HFFc6 (cell line): ENCODE data around the gene DTNB. TPM values are rescaled to one million over a fixed set of nuclear protein-coding genes. Genes with fewer than 3 reads are reported as not detected.

Experiments
- DNase-seq: peaks from one replicate; pipeline ENCODE4 v3.0.0-alpha.2; 2018
- H3K27ac Mint-ChIP-seq: 2 replicates; pipeline ENCODE4 v1.8.0; 2020; ENCODE audit warnings: mild to moderate bottlenecking, mixed read lengths
- H3K27me3 Mint-ChIP-seq: 2 replicates; pipeline ENCODE4 v1.8.0; 2021; ENCODE audit warnings: mild to moderate bottlenecking, moderate library complexity, mixed read lengths; ENCODE audit not compliant: insufficient read depth
- H3K36me3 Mint-ChIP-seq: 2 replicates; pipeline ENCODE4 v1.8.0; 2021; ENCODE audit warnings: low read depth, mixed read lengths
- H3K4me1 Mint-ChIP-seq: 2 replicates; pipeline ENCODE4 v1.8.0; 2020; ENCODE audit warnings: low read depth, mixed read lengths
- H3K4me3 Mint-ChIP-seq: 2 replicates; pipeline ENCODE4 v1.8.0; 2020; ENCODE audit warnings: mild to moderate bottlenecking, moderate library complexity, mixed read lengths
- H3K9me3 Mint-ChIP-seq: 2 replicates; pipeline ENCODE4 v1.8.0; 2020; ENCODE audit warnings: mild to moderate bottlenecking, mixed read lengths
- total RNA-seq, 6 experiments: library from RNA; stranded (reverse); fragmentation: NEBNext Ultra II Directional; extraction: Animal tissue kit (Norgen Biotek cat#: 25700); gene quantifications; 2 replicates in 1 of 6; 3 replicates in 5 of 6; pipeline ENCODE4 v1.2.3, GENCODE V29; 2021
- TF ChIP-seq, protein P1 (sequence below): fragments of 200-600 bp; sonication (generic); IDR thresholded peaks from 2 replicates; pipeline ENCODE4 v1.5.0; 2021; ENCODE audit warnings: antibody characterized with exemption, mild to moderate bottlenecking

DTNB gene
- total RNA-seq, 6 experiments from 2014 or later: 4.2 to 6.2 (median 4.7) TPM

GRCh38 chr2:25589676-25590205, 83.6 kb downstream of the DTNB start:
- Mint-ChIP-seq H3K36me3 (no peaks in the 10 kb centered on the region), H3K27me3 (no peaks in the 10 kb centered on the region), H3K4me1 (peaks cover 24% of the 10 kb centered on the region), H3K27ac (no peak overlapping the region), H3K4me3 (no peak overlapping the region), H3K9me3 (no peaks in the 10 kb centered on the region)
- TF ChIP-seq, protein P1, sequence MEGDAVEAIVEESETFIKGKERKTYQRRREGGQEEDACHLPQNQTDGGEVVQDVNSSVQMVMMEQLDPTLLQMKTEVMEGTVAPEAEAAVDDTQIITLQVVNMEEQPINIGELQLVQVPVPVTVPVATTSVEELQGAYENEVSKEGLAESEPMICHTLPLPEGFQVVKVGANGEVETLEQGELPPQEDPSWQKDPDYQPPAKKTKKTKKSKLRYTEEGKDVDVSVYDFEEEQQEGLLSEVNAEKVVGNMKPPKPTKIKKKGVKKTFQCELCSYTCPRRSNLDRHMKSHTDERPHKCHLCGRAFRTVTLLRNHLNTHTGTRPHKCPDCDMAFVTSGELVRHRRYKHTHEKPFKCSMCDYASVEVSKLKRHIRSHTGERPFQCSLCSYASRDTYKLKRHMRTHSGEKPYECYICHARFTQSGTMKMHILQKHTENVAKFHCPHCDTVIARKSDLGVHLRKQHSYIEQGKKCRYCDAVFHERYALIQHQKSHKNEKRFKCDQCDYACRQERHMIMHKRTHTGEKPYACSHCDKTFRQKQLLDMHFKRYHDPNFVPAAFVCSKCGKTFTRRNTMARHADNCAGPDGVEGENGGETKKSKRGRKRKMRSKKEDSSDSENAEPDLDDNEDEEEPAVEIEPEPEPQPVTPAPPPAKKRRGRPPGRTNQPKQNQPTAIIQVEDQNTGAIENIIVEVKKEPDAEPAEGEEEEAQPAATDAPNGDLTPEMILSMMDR: no peak
- DNase-seq: no peak

- peaks cover 24% of the 10 kb centered on the region for H3K4me1 Mint-ChIP-seq
- H3K27me3 Mint-ChIP-seq: no peaks in the 10 kb centered on the region
- no peaks in the 10 kb centered on the region for H3K9me3 Mint-ChIP-seq
- no peaks in the 10 kb centered on the region for H3K36me3 Mint-ChIP-seq
- TF ChIP-seq, protein P1: no peak
- no peak for DNase-seq
- H3K4me3 Mint-ChIP-seq: no peak overlapping the region
- H3K27ac Mint-ChIP-seq: no peak overlapping the region
These were observed 84.8 kb downstream of the DTNB start for GRCh38 chr2:25588576-25588975.

- peak overlapping the region; percentile 22 for H3K4me3 Mint-ChIP-seq
- peaks cover 24% of the 10 kb centered on the region for H3K4me1 Mint-ChIP-seq
- no peaks in the 10 kb centered on the region for H3K27me3 Mint-ChIP-seq
- H3K36me3 Mint-ChIP-seq: no peaks in the 10 kb centered on the region
- H3K9me3 Mint-ChIP-seq: no peaks in the 10 kb centered on the region
- TF ChIP-seq, protein P1: no peak
- DNase-seq: peak; percentile 51
- peak overlapping the region; percentile 24 for H3K27ac Mint-ChIP-seq
These were observed 86.0 kb downstream of the DTNB start for GRCh38 chr2:25587361-25587760.

DNA sequence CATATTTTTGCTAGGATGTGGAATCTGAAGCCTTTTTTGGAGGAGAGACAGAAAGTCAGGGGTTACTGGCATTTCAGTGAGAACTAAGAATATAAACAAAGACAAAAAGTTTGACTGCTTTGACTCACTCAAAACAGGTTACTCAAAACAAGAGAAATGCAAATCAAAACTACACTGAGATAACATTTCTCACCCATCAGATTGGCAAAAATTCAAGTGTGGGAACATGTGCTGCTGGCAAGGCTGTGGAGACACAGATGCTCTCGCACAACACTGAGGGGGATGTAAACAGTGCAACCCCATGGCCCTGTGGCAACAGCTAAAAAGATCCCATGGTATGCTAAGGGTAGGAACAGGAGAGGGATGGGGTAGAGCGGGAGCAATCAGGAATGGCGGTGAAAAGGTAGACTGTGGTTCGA, 86.6 kb downstream of the DTNB start:
- peak overlapping the region; percentile 24 for H3K27ac Mint-ChIP-seq
- peak; percentile 3 for DNase-seq
- H3K36me3 Mint-ChIP-seq: no peaks in the 10 kb centered on the region
- TF ChIP-seq, protein P1: no peak
- peaks cover 20% of the 10 kb centered on the region for H3K4me1 Mint-ChIP-seq
- peak overlapping the region; percentile 22 for H3K4me3 Mint-ChIP-seq
- H3K9me3 Mint-ChIP-seq: no peaks in the 10 kb centered on the region
- H3K27me3 Mint-ChIP-seq: no peaks in the 10 kb centered on the region

- DNase-seq: no peak
- Mint-ChIP-seq H3K4me1 (peaks cover 20% of the 10 kb centered on the region), H3K4me3 (no peak overlapping the region), H3K9me3 (no peaks in the 10 kb centered on the region), H3K36me3 (no peaks in the 10 kb centered on the region), H3K27me3 (no peaks in the 10 kb centered on the region), H3K27ac (no peak overlapping the region)
- TF ChIP-seq, protein P1: no peak
These were observed 88.2 kb downstream of the DTNB start for GRCh38 chr2:25585189-25585588.
